22Rv1 (cell line): Measurements from ENCODE around the gene CCNF.

ENCODE experiments used
- H3K27ac ChIP-seq: fragments of 450-650 bp; 2 replicates; pipeline ENCODE4 v1.5.1; 2017
- CTCF ChIP-seq: fragments of 450-650 bp; IDR thresholded peaks from 2 replicates; pipeline ENCODE4 v1.5.1; 2017; ENCODE audit warnings: mild to moderate bottlenecking
- ZFX ChIP-seq: fragments of 450-650 bp; IDR thresholded peaks from 2 replicates; pipeline ENCODE4 v1.6.1; 2017; ENCODE audit warnings: antibody characterized with exemption, borderline replicate concordance

Gene CCNF

GRCh38 chr16:2452650-2453049 lies 23.4 kb downstream of the CCNF start:
- TF ChIP-seq CTCF = no peak
- TF ChIP-seq ZFX = no peak
- H3K27ac ChIP-seq = no peak overlapping the region

DNA sequence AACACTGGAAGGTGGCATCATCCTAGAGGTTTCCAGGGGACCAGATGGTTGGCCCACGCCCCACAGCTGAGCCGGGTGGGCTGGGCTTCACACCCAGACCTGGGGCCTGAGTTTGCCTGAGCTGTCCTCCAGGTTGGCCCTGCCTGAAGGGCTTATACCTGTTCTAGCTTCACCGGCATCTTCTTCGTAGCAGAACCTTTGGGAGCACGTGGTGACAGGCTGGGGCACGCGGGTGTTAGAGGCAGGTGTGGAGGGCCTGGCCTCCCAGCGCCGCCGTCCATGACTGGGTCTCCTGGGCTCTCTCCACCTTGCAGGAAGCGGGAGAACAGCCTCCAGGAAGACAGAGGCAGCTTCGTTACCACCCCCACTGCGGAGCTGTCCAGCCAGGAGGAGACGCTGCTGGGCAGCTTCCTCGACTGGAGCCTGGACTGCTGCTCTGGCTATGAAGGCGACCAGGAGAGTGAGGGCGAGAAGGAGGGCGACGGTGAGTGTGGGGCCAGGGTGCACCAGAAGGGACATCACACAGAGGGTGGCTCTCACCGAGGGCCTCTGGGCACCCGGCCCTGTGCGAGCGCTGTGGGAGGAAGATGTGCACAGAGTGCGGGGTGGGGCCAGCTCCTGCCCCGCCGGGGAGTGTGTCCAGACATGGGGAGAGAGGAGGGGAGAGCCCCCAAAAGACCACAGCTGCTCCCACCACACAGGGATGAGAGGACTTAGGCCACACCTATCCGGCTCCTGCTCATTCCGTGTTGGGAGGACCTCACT lies 26.0 kb downstream of the CCNF start:
- H3K27ac ChIP-seq = no peak overlapping the region

GRCh38 chr16:2456551-2457153 lies 27.4 kb downstream of the CCNF start:
- no peak for TF ChIP-seq ZFX
- TF ChIP-seq CTCF = no peak
- H3K27ac ChIP-seq = peak overlapping the region; percentile 86; the same call in 1 of the 2 replicates

More for the DNA sequence above, 26.0 kb downstream of the CCNF start:
- no peak for TF ChIP-seq ZFX
- TF ChIP-seq CTCF = no peak

DNA sequence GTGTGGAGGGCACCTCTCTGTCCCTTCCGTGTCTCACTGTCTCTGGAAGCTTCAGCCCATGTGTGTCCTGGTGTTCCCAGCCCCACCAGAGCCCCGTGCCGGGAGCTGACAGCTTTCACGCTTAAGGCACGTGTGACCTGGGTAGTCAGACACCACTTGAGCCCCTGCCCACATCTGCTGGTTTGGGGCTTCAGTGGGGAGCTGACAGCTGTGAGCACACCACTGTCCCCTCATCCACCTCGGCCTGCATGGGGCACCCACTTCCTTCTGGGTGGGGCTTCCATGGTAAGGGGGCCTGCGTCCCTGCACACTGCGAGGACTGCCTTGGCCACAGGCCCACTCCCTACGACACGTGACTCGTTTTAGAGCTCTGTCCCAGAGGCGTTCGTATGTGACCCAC lies 28.0 kb downstream of the CCNF start:
- H3K27ac ChIP-seq = peak overlapping the region; percentile 86
- TF ChIP-seq ZFX (no peak), CTCF (no peak)

DNA sequence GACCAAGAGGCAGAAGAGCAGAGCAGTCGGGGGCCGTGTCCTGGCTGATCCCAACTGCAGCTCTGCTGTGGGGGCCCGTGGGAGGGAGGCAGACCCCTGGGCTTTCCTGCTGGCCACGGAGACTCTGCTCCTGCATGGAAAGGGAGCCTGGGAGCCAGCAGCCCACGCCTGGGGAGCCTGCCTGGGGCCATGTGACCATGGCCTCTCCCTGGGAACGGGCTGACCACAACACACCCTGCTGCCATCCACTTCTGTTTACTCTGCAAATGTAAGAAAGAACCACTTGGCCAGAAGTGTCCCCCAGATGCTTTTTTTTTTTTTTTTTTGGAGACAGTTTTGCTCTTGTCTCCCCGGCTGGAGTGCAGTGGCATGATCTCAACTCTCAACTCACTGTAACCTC lies 28.7 kb downstream of the CCNF start:
- TF ChIP-seq CTCF (no peak), ZFX (no peak)
- peak overlapping the region; percentile 86 for H3K27ac ChIP-seq

GRCh38 chr16:2458887-2459646 lies 29.8 kb downstream of the CCNF start:
- TF ChIP-seq ZFX = no peak
- H3K27ac ChIP-seq = peak overlapping the region; percentile 86

DNA sequence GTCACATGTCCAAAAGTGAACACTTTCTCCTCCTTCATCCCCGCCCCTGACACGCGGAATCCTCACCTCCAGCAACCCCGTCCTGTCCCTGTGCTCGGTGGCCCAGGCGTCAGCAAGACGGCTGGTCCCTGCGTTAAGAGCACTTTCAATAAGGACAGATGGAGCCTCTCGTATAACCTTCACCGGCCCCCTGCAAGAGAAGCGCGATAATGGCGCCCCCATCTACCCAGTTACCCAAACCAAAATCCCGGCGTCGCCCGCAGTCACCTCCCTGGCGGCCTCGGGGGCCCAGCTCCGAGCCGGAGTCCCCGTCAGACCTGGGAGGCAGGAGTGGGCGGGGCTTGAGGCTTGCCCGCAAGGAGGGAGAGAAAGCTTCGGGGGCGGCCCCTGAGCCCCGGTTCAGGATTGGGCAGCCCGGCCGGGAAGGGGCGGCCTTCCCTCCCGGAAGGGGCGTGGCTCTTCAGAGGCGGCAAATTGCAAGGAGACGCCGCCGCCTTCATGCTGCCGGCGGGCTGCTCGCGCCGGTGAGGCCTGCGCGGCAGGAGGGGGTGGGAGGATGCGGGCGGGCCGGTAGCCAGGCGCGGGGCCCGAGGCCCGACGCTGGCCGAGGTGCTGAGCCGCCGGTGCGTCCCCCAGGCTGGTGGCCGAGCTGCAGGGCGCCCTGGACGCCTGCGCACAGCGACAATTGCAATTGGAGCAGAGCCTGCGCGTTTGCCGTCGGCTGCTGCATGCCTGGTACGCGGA lies 30.6 kb downstream of the CCNF start, which contains the start of gene TEDC2:
TEDC2 (plus strand) TSS at position 463 of the 744 bp plus-strand sequence; CDS start at position 499, 36 bp downstream.
- no peak for TF ChIP-seq CTCF
- no peak for TF ChIP-seq ZFX
- H3K27ac ChIP-seq = peak within 1 kb of the TSS; percentile 86
